Activated T-cell treated with anti-CD3 and anti-CD28 coated beads for 48 hours (primary cell): ENCODE data around the gene PRKAG2.

ENCODE experiments used
- DNase-seq: peaks from one replicate; pipeline ENCODE4 v3.0.0-alpha.2; 2020; ENCODE audit warnings: low read depth

The PRKAG2 gene

DNA sequence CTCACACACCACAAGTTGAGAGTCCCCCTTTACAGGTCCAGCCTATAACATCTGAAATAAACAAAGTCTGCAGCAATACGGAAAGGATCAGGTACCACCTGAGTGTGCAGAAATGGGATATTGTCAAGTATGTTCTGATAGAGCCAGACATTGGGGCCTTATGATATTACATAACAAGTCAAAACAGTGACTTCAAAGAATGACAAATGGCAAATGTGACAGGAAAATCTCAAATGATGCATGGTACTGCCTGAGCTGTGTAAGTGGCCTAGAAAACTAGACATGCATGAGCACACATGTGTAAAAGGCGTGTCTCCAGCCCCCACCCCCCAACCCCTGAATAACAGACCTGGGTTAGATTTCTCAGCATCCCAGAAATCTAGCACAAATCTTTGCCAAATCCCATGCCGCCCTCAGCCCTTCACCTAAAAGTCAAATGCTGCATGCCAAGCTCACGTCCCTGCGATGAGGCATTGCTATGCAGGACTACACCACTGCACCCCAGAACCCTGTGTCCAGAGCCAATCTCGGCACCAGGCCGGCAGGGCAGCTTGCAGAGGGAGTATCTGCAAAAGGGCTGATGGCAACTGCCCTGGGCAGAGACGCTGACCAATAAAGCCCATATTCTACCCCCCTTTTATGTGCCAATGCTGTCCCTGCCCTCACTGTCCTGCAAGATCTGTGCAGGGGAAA lies 58.8 kb downstream of the PRKAG2 start:
- no peak for DNase-seq

DNA sequence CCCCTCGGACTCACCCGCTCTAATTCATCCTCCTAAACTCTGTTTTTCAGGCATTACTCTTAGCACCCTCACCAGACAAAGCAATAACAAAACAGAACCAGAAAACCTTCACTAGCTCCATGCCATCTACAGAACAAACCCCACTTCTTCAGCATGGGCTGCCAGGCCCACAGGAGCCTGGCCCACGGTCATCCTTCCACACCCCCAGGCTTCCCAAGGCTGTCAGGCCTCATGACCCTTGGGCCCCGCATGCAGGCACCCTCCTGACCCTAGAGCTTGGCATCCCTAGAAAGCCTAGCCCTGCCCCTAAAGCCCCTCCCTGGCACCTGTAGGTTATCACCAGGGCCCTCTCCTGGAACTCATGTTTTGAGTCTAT lies 59.6 kb downstream of the PRKAG2 start:
- no peak for DNase-seq

DNA sequence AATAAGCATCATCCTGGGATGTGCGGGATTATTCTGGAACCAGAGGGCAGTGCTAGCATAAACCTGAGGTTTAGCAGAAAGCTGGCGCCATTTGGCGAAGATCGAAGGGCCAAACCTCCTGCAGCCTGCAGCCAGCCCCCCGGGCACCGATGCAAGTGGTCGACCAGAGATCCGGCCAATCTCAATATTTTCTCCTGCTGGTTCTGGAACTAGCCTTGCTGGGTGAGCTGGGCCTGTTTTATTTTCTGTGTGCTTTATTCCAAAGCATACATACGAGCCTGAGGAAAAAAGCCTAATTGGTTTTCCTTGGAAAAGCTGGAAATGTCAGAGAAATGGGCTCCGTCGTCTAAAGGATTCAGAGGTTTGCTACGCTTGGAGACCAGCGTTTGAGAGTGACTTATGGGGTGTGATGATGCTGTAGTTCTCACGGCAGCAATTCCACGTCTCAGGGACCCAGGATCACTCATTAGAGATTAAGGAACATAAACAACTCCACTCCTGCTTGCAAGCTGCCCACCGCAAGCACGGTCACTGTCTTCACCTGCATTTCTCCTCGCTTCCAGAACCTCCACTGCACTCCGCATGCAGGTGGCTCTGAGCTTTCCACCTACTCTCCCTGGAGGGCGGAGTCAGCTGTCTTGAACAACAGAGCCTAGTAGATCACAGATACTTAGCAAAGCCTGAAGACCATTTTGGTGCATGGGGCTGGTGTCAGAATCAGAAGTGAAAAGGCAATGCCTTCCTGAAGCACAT lies 60.2 kb downstream of the PRKAG2 start:
- no peak for DNase-seq

DNA sequence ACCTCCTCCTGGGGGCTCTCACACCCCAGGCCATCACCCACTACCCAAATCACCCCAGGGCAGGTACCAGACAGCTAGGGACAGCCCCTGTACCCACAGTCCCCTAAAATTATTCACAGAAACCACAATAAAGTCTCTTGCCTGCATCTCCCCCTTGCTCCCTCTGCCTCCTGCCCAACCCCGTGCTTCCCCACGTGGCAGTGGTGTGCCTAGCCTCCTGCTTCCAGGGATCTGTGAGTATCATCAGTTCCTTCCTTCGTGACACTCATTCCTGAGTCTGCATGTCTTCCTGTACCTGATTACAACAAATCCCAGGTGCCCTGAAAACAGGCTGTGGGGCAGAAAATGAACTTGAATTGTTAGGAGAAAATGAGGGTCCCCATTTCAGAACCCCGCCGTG lies 61.5 kb downstream of the PRKAG2 start:
- DNase-seq = no peak

GRCh38 chr7:151814400-151815009 lies 62.4 kb downstream of the PRKAG2 start:
- DNase-seq = no peak

DNA sequence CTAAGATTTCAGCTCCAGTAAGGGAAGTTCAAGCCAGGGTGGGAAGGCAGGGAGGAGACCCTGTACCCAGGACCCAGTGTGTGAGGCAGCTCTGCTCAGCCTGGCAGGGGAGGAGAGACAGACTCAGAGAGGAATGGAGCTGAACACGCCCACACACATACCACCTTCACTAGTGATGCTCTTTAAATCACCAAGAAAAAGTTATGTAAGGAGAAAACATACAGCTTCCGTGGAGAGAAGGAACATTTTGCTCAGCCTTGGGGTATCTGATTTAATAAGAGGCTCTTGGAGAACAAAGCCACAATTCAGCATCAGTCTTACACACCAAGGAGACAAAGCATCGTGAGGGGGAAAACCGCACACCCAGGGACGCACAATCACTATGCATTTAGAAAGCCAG lies 62.9 kb downstream of the PRKAG2 start:
- no peak for DNase-seq

DNA sequence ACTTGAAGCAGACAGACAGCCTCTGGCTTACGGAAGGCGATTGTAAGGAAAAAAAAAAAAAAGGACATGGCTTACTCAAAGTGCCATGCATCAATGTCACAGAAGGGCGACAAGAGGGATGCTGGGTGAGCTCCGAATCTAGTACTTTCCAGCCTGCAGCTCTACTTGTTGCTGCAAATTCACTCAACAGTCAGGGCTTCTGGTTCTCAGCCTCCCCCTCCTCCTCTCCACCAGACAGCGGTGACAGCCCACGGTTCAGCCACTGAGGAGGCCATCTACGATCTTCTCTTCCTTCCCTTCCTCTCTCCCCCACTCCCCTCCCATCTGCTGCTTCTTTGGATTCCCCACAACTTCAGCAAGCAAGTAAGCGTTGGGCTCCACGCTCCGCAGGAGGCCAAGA lies 63.5 kb downstream of the PRKAG2 start:
- no peak for DNase-seq

- DNase-seq = no peak
These were observed 63.9 kb downstream of the PRKAG2 start for GRCh38 chr7:151812967-151813366.

- DNase-seq = no peak
These were observed 66.3 kb downstream of the PRKAG2 start for GRCh38 chr7:151810441-151811232.

DNA sequence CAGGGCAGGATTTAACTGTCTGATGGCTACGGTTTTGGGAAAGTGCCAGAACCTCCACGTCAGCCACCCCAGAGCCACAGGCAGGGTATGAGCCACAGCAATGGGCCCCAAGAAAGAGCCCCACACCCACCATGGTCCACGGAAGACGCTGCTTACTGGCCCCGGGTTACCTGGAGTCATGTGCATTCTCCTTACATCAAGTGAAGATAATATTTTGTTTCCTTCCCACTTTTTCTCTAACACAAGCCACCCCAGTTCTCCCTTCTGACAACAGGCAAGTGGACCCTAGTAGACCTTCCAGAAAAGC lies 67.1 kb downstream of the PRKAG2 start:
- DNase-seq = no peak

GRCh38 chr7:151809146-151809863 lies 67.6 kb downstream of the PRKAG2 start:
- no peak for DNase-seq

DNA sequence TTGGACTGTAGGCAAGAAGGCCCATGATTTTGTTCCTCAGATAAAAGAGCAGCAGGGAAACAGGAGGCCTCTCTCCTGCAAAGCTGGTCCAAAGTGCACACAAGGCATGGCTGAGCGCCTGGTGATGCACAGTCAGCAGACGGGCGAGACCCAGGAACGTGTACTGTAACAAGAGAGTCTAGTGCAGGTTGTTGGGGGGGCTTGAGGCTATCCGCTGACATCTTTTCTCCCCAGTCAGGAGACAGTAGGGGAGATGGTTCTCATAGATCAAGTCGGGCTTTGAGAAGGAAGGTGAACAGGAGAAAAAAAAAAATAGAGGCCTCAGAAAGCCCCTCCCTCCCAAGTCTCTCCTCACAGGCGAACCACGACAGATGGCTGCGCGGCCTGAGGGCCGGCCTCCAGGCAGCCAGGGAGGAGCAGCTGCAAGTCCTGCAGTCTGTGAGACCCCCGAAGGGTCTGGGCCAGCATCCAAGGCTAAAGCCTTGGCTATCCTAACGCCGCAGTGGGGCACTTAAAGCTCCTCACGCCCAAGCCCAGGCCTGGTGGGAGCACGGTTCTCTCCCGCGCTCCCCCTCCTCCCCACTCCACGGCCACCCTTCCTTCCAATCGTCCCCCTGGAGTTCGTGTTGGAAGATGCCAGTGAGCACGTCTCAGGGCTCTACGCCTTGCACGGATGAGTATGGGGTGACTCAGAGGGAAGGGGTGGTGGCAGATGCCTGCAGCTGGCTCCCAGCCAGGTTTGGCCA lies 68.3 kb downstream of the PRKAG2 start:
- DNase-seq = no peak

- DNase-seq = no peak
These were observed 69.1 kb downstream of the PRKAG2 start for GRCh38 chr7:151807846-151808245.

DNA sequence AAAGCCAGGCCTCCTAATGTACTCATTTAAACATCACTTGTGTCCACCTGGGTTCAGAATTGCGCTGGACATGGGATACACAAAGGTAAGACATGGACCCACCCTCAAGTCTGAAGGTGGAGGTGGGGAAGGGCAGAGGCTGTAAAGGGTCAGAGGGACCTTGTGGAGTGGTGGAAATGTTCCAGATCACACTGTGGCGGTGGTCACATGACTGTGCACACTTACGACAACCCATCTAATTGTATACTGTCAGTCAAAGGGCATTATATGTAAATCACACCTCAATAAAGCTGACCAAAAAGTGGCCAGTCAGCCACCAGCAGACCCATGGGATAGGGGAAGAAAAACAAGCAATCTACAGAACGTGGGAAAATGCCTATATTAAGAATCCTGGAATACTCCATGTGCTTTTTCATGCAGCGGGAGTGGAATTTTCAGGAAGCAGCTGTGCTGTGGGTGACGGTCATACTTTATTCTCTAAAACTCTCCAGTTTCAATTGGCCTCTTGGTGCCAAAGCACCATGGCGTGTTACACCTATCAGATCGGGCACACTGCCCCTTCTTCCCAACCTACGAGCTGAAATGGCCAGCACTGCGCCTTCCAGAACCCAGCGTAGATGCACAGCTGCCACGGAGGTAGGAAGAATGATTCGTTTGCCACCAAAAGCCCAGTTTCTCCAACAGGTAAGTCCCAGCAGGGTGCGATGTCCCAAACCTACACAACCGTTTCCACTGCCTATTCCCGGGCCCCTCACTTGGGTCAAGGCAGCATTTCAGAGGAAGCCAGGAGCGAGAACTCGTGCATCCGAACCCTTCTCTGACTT lies 69.8 kb downstream of the PRKAG2 start:
- DNase-seq = no peak

DNA sequence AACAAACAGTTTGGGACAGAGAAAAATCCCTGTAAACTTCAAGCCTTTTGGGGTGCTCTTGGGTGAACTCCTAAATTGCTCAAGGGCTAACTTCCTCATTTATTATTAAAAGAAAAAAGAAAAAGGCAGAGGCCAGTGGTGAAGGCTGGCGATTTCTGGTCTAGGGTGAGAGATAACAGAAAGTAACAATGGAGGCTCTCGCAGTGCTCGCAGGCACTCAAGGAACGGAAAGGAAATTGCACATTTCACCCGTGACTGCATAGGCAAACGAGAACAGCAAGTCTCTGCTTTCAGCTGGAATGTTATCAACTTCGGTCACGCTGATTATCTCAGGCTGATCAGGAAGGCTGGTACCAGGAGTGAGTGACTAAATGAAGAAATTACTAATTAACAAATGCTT lies 70.7 kb downstream of the PRKAG2 start:
- DNase-seq = no peak

- no peak for DNase-seq
These were observed 71.7 kb downstream of the PRKAG2 start for GRCh38 chr7:151805191-151805590.

GRCh38 chr7:151804756-151805155 lies 72.2 kb downstream of the PRKAG2 start:
- DNase-seq = no peak

- DNase-seq = no peak
These were observed 73.1 kb downstream of the PRKAG2 start for GRCh38 chr7:151803841-151804240.

DNA sequence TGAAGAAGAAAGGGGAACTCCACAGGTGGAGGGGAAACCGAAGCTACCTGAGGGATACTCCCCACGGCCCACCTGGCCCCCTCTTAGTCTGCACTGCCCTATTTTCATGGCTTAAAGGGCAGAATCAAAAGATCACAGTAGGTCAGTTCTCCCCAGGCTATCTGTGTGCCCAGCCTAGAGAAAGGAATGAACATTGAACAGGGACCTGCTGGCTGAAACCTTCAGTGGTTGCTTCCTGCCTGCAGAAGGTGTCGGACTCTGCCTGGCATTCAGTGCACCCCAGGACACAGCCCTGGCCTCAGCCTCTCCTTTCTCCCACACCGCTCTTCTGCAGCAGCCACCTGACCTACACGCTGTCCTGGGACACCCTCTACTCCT lies 74.5 kb downstream of the PRKAG2 start:
- no peak for DNase-seq

DNA sequence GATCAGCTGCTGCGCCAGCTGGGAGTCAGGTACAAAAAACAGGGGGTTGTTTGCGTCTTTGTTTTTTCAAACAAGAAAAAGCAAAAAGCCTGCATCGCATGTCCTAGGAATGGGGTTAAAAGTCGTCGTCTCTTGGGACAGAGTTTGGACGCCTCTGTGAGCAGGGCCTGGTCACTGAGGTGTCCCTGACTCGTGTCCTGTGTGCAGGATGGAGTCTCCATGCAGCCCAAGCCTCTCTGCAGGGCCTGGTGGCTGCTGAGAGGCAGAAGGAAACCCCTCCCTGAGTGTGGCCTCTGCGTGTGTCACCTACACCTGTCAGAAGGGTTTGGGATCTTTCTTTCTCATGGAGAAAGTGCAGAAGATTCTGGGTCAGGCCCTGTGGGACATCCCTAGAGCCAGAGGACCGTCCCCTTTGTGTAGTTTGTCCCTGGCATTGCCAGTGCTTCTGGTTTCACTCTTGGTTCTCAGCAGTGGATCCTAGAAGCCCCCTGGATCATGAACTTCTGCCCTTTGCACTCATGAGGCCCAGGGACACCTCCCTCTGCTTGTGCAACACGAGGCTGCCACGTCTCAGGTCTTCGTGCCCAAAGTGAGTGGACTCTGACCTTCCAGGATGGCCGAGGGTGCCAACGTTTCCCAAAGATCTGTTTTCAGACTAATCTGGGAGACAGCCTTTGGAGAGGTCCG lies 75.0 kb downstream of the PRKAG2 start:
- DNase-seq = no peak
